Loucy (cell line): ENCODE data around the gene SMTNL2.

Experiments
- H2AFZ ChIP-seq: fragments of 200-600 bp; sonication (generic); 2 replicates; pipeline ENCODE4 v1.6.0; 2016; ENCODE audit warnings: antibody characterized with exemption, mild to moderate bottlenecking, low read length, moderate library complexity
- H3F3A ChIP-seq: fragments of 200-600 bp; 2 replicates; pipeline ENCODE4 v1.6.0; 2016; ENCODE audit warnings: antibody characterized with exemption, low read depth, mild to moderate bottlenecking
- H3K27me3 ChIP-seq: fragments of 200-600 bp; sonication (generic); 2 replicates; pipeline ENCODE4 v1.6.1; 2014; ENCODE audit warnings: low read length, mild to moderate bottlenecking; ENCODE audit not compliant: insufficient read depth, poor library complexity, severe bottlenecking
- H3K36me3 ChIP-seq: fragments of 200-600 bp; sonication (generic); 2 replicates; pipeline ENCODE4 v1.6.1; 2016; ENCODE audit warnings: low read length; ENCODE audit not compliant: insufficient read depth
- H3K4me1 ChIP-seq: fragments of 200-600 bp; sonication (generic); 2 replicates; pipeline ENCODE4 v1.5.1; 2014; ENCODE audit warnings: low read length, mild to moderate bottlenecking; ENCODE audit not compliant: insufficient read depth, poor library complexity, severe bottlenecking
- H3K4me2 ChIP-seq: fragments of 200-600 bp; sonication (generic); 2 replicates; pipeline ENCODE4 v1.6.0; 2014; ENCODE audit warnings: antibody characterized with exemption, low read length, low read depth, mild to moderate bottlenecking; ENCODE audit not compliant: poor library complexity, severe bottlenecking
- H3K4me3 ChIP-seq: fragments of 200-600 bp; sonication (generic); 2 replicates; pipeline ENCODE4 v1.5.1; 2014; ENCODE audit warnings: low read length, mild to moderate bottlenecking, mixed read lengths; ENCODE audit not compliant: poor library complexity, severe bottlenecking
- H3K79me2 ChIP-seq: fragments of 200-600 bp; sonication (generic); 2 replicates; pipeline ENCODE4 v1.6.1; 2014; ENCODE audit warnings: low read length; ENCODE audit not compliant: insufficient read depth
- H3K9ac ChIP-seq: fragments of 200-600 bp; sonication (generic); 2 replicates; pipeline ENCODE4 v1.6.0; 2014; ENCODE audit warnings: mild to moderate bottlenecking, low read depth, low read length, moderate library complexity; ENCODE audit not compliant: poor library complexity, severe bottlenecking
- H3K9me2 ChIP-seq: fragments of 200-600 bp; sonication (generic); replicated peaks from 2 replicates; pipeline ENCODE4 v1.6.1; 2016; ENCODE audit warnings: low read depth, low read length, mixed read lengths
- H3K9me3 ChIP-seq: fragments of 200-600 bp; sonication (generic); 2 replicates; pipeline ENCODE4 v1.6.1; 2014; ENCODE audit warnings: mild to moderate bottlenecking, antibody characterized with exemption, low read length, low read depth; ENCODE audit not compliant: insufficient read depth
- H4K20me1 ChIP-seq: fragments of 200-600 bp; sonication (generic); 2 replicates; pipeline ENCODE4 v1.6.0; 2014; ENCODE audit warnings: antibody characterized with exemption, low read length, mild to moderate bottlenecking; ENCODE audit not compliant: insufficient read depth, poor library complexity, severe bottlenecking
- EZH2phosphoT487 ChIP-seq: fragments of 200-600 bp; IDR thresholded peaks from 2 replicates; pipeline ENCODE4 v1.6.1; 2018; ENCODE audit warnings: antibody characterized with exemption, mild to moderate bottlenecking, moderate library complexity, borderline replicate concordance
- TF ChIP-seq, protein P1 (sequence below): fragments of 200-600 bp; sonication (generic); conservative IDR thresholded peaks from 2 replicates; pipeline ENCODE4 v1.5.1; 2014; ENCODE audit warnings: mild to moderate bottlenecking, antibody characterized with exemption, low read length

The SMTNL2 gene

DNA sequence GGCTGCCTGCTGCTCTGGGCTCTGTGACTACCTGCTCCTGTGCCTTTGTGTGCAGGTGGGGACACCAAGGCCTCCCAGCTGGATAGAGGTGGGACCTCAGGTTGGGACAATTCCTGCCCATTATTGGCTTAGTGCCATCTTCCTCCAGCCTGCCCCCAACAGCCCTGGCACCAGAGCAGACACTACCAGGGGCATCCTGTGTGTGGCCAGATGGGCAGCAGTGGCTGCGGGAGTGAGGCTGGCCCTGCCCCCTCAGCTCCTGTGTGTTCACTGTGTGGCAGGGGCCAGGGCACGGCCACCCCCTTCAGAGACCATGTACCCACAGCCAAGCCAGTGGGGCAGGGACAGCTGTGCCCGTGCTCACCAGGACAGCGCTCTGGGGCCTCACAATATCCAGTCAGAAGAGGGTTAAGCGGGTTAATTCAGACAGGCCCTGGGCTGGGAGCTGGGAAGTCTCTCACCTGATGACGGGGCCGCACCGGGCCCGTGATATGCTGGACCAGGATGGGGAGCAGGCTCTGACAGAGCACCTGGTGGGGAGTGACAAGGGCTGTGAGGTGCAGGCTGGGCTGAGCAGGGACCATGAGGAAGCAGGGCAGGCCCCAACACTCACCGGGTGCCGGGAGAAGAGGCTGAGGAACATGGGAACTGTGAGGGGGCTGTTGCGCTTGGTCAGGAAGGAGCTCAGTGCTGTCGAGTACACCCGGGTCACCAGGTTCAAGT lies 42.2 kb upstream of the SMTNL2 start:
- no peaks in the 10 kb centered on the region for H3F3A ChIP-seq
- H3K27me3 ChIP-seq, result no peaks in the 10 kb centered on the region
- H3K9ac ChIP-seq, result no peak overlapping the region
- no peaks in the 10 kb centered on the region for H4K20me1 ChIP-seq
- H3K36me3 ChIP-seq, result peaks cover 13% of the 10 kb centered on the region; the same call in 1 of the 2 replicates
- H3K4me1 ChIP-seq, result no peaks in the 10 kb centered on the region
- H3K9me3 ChIP-seq, result no peaks in the 10 kb centered on the region
- H3K4me2 ChIP-seq, result no peak overlapping the region
- no peaks in the 10 kb centered on the region for H3K79me2 ChIP-seq
- no peaks in the 10 kb centered on the region for H3K9me2 ChIP-seq
- TF ChIP-seq EZH2phosphoT487, result no peak
- TF ChIP-seq, protein P1, sequence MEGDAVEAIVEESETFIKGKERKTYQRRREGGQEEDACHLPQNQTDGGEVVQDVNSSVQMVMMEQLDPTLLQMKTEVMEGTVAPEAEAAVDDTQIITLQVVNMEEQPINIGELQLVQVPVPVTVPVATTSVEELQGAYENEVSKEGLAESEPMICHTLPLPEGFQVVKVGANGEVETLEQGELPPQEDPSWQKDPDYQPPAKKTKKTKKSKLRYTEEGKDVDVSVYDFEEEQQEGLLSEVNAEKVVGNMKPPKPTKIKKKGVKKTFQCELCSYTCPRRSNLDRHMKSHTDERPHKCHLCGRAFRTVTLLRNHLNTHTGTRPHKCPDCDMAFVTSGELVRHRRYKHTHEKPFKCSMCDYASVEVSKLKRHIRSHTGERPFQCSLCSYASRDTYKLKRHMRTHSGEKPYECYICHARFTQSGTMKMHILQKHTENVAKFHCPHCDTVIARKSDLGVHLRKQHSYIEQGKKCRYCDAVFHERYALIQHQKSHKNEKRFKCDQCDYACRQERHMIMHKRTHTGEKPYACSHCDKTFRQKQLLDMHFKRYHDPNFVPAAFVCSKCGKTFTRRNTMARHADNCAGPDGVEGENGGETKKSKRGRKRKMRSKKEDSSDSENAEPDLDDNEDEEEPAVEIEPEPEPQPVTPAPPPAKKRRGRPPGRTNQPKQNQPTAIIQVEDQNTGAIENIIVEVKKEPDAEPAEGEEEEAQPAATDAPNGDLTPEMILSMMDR, result no peak
- no peak overlapping the region for H3K4me3 ChIP-seq
- no peak overlapping the region for H2AFZ ChIP-seq

DNA sequence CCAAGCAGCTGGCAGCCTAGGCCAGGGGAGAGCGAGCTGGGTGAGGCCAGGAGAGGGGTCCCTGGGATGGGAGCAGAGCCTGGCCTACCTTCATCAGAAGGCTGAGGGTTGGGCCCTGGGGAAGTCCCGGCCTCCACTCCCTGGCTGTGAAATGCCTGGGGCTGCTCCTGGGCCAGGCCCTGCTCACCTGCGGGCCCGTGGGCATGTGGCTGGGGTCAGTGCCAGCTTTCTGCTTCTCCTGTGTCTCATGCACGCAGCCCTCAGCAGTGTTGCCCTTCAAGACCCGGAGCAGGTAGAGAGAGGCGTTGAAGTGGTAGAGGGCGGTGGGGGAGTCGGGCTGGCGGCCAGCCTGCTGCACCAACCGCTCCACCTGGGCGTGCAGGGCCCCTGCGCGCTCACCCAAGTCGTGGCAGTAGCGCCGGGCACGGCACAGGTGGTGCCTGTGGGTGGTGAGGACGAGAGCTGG lies 41.6 kb upstream of the SMTNL2 start:
- peaks cover 14% of the 10 kb centered on the region; the same call in 1 of the 2 replicates for H3K36me3 ChIP-seq
- H3K27me3 ChIP-seq, result no peaks in the 10 kb centered on the region
- no peak overlapping the region for H3K9ac ChIP-seq
- no peaks in the 10 kb centered on the region for H3F3A ChIP-seq
- no peak overlapping the region for H3K4me2 ChIP-seq
- no peaks in the 10 kb centered on the region for H3K9me2 ChIP-seq
- no peaks in the 10 kb centered on the region for H3K79me2 ChIP-seq
- no peaks in the 10 kb centered on the region for H3K9me3 ChIP-seq
- no peaks in the 10 kb centered on the region for H4K20me1 ChIP-seq
- no peak overlapping the region for H2AFZ ChIP-seq
- no peak overlapping the region for H3K4me3 ChIP-seq
- no peak for TF ChIP-seq EZH2phosphoT487
- TF ChIP-seq, protein P1, result no peak
- H3K4me1 ChIP-seq, result no peaks in the 10 kb centered on the region

DNA sequence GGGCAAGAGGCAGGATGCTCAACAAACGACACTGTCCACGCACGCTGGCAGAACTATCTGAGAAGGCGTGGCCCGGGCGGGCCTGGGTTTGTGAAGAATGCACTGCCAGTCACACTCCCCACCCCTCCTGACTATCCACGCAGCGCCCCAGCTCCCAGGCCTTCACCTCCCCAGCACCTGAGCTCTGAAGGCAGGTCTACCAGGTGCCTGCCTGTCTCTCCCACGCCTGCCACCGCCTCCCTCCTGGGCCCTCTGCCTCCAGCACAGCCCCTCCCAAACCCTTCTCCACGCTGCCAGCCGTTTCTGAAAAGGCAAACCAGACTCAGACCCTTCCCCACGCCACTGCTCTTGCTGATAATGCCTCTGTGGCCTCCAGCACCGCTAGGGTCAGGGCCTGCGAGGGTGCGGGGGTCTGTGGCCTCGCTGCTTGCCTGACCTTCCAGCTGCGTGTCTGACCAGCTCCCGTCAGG lies 40.7 kb upstream of the SMTNL2 start:
- Histone ChIP-seq H3K4me1 (no peaks in the 10 kb centered on the region), H3K27me3 (no peaks in the 10 kb centered on the region), H2AFZ (no peak overlapping the region), H3F3A (no peaks in the 10 kb centered on the region), H3K36me3 (peaks cover 19% of the 10 kb centered on the region; the same call in 1 of the 2 replicates), H3K9me3 (no peaks in the 10 kb centered on the region), H3K4me3 (no peak overlapping the region), H3K79me2 (no peaks in the 10 kb centered on the region), H4K20me1 (no peaks in the 10 kb centered on the region), H3K9ac (no peak overlapping the region), H3K9me2 (no peaks in the 10 kb centered on the region), H3K4me2 (no peak overlapping the region)
- no peak for TF ChIP-seq EZH2phosphoT487
- TF ChIP-seq, protein P1, result no peak
